ENCODE data around the gene DYRK4. TPM values are rescaled to one million over a fixed set of nuclear protein-coding genes. Genes with fewer than 3 reads are reported as not detected.
"Not testable (repeated sequence)": the region's sequence is repeated elsewhere in the genome, so short reads cannot be mapped to it uniquely, and the experiment has no call there.

The DYRK4 gene, protein sequence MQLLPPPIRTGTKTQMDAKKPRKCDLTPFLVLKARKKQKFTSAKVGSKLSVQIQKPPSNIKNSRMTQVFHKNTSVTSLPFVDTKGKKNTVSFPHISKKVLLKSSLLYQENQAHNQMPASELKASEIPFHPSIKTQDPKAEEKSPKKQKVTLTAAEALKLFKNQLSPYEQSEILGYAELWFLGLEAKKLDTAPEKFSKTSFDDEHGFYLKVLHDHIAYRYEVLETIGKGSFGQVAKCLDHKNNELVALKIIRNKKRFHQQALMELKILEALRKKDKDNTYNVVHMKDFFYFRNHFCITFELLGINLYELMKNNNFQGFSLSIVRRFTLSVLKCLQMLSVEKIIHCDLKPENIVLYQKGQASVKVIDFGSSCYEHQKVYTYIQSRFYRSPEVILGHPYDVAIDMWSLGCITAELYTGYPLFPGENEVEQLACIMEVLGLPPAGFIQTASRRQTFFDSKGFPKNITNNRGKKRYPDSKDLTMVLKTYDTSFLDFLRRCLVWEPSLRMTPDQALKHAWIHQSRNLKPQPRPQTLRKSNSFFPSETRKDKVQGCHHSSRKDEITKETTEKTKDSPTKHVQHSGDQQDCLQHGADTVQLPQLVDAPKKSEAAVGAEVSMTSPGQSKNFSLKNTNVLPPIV
- 10 to 100 TPM; 14.8 to 26.4 (median 24.2) TPM for total RNA-seq

DNA sequence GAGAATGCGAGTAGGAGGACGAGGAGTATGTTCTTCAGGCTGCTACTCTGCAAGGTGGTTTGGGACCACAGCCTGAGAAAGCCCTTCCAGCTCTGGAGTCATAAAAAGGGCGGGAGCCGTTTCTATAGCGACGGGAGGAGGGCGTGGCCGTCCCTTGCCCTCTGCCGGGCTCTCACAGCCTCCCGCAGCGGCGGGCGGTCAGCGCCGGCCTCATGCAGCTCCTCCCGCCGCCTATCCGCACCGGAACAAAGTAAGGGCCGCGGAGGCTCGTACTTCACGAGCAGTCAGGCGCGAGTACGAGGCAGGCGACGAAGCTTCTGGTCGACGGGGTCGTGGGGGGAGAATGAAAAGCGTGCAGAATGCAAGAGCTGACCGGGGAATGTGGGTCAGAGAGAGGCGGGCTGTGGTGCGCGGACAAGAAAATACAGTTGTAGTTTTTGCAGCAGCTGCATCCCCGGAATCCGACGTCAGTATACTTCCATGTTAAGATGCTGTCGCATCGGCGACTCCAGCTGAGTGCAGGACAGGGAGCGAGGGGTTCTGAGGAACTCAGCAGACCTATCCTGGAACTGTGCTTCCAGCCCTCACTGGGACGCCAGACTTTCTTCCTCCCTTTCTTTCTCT is at the start of gene DYRK4:
Gene DYRK4, plus strand, starts transcription at position 175 of the 624 bp plus-strand sequence. Its CDS starts 38 bp downstream, at position 213.
- DNase-seq (ENCODE audit: low spot score) (peak; percentile 41), ATAC-seq (ENCODE audit: low FRiP score) (peak; percentile 89)
- TF ChIP-seq, protein P1, sequence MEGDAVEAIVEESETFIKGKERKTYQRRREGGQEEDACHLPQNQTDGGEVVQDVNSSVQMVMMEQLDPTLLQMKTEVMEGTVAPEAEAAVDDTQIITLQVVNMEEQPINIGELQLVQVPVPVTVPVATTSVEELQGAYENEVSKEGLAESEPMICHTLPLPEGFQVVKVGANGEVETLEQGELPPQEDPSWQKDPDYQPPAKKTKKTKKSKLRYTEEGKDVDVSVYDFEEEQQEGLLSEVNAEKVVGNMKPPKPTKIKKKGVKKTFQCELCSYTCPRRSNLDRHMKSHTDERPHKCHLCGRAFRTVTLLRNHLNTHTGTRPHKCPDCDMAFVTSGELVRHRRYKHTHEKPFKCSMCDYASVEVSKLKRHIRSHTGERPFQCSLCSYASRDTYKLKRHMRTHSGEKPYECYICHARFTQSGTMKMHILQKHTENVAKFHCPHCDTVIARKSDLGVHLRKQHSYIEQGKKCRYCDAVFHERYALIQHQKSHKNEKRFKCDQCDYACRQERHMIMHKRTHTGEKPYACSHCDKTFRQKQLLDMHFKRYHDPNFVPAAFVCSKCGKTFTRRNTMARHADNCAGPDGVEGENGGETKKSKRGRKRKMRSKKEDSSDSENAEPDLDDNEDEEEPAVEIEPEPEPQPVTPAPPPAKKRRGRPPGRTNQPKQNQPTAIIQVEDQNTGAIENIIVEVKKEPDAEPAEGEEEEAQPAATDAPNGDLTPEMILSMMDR (IDR thresholded peaks at IDR 0.05) = no peak

DNA sequence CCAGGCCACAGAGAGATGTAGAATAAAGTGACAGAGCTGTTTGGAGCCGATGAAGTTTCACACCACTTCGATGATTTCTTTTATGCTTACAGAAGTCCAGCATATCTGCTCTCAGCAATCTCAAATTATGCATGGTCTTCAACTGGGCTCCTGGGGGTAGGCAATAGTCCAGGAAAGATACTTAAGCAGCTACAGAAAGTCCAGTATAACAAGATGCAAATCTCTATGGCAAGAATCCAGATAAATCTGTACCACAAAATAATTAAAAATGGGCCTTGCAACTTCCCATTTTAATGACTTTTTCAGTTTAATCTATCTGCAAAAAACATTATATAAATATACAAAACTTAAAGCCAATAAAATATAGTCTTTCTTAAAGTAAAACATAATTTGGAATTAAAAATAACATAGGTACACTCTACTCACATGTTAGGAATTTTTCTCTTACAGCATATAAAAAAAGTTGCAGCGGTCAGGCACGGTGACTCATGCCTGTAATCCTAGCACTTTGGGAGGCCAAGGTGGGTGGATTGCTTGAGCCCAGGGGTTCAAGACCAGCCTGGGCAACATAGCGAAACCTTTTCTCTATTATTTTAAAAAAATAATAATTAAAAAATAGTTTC is 43.8 kb upstream of the DYRK4 start:
- ATAC-seq (ENCODE audit: low FRiP score) (no peak), DNase-seq (ENCODE audit: low spot score) (no peak)
- TF ChIP-seq, protein P1 (IDR thresholded peaks at IDR 0.05) = no peak

DNA sequence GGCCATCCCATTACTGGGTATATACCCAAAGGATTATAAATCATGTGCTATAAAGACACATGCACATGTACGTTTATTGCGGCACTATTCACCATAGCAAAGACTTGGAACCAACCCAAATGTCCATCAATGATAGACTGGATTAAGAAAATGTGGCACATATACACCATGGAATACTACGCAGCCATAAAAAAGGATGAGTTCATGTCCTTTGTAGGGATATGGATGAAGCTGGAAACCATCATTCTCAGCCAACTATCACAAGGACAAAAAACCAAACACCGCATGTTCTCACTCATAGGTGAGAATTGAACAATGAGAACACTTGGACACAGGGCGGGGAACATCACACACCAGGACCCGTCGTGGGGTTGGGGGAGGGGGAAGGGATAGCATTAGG is 38.6 kb upstream of the DYRK4 start:
- not testable (repeated sequence) for ATAC-seq (ENCODE audit: low FRiP score); DNase-seq (ENCODE audit: low spot score)

DNA sequence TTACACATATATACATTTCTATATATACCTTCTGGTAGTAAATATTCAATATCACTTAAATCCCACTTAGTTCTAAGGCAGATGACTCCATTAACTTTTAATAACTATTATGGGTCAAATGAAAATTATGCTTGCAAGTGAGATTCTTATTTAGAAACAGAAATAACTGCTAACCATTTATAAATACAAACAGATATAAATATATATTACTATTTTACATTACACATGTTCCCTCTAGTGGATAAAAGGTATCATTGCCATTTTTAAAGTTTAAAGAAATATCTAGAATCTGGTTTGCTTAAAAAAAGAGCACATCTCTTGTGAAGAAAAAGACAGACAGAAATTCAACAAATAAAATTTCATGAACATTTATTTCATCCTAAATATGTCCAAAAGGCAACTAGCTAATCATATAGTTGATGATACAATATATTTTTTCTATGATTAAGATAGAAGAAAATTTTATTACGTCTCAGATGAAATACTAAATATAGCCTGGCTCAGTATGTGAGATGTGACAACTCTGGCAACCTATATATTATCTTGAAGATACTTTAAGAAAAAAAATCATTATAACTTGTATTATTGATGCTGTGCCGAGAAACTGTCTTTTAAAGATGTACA is 35.0 kb upstream of the DYRK4 start:
- ATAC-seq (ENCODE audit: low FRiP score) (no peak), DNase-seq (ENCODE audit: low spot score) (no peak)
- TF ChIP-seq, protein P1 (IDR thresholded peaks at IDR 0.05) = no peak

DNA sequence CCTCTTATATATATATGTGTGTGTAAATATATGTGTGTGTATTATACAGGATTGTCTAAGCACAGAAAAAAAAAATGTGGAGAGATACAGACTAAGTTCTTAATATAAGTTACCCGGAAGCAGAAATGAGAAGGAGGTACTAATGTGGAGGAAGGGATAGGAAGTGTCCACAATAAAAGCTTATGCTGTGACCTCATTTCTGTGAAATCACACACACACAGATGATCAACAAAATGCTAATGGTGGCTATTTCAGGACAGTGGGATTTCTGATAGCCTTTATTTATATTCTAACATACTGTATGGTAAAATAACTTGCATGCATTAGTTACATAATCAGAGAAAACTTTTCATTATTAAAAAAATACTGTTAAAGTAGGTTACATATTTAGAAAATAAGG is 31.8 kb upstream of the DYRK4 start:
- ATAC-seq (ENCODE audit: low FRiP score) = no peak
- no peak for DNase-seq (ENCODE audit: low spot score)
- TF ChIP-seq, protein P1 (IDR thresholded peaks at IDR 0.05) = no peak

DNA sequence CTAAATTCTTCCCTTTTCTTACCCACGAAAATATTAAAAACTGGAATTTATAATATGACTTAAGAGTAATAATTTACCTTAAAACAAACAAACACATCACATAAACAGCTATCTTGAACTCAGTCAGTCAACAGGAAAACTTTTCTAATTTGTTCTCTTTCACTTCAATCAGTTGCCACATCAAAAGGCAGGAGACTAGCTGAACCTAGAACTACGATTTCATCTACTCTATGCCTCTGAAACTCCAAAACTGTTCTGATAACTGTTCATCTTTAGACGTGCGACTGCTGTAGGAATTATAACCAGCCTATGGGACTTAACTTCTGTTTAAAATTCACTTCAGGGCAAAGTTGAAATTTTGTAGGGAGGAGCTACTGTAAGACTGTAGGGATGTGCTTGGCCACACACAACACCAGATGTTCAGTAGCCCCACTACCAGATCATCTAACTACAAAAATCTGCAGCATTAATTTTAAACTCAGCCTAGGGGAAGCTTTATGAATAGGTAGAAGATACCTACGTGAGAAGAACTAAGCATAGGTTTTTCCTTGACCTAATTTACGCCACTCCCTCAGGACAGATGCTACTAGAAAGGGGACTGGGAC is 30.9 kb upstream of the DYRK4 start:
- TF ChIP-seq, protein P1 (IDR thresholded peaks at IDR 0.05) = no peak
- DNase-seq (ENCODE audit: low spot score) (no peak), ATAC-seq (ENCODE audit: low FRiP score) (no peak)
